HG02970 (cell line): ENCODE data around the gene SVBP.
A peak's percentile ranks its signal among the peaks of the same experiment; 100 is the strongest.

Experiments
- ATAC-seq: cut with Tn5 transposase; IDR thresholded peaks from one replicate; pipeline ENCODE4 v1.9.1; 2021; ENCODE audit warnings: mild to moderate bottlenecking, moderate library complexity, moderate number of reproducible peaks; ENCODE audit not compliant: unreplicated experiment, low FRiP score

SVBP gene

GRCh38 chr1:42806593-42806992 lies 10.6 kb downstream of the SVBP start:
- no peak for ATAC-seq

DNA sequence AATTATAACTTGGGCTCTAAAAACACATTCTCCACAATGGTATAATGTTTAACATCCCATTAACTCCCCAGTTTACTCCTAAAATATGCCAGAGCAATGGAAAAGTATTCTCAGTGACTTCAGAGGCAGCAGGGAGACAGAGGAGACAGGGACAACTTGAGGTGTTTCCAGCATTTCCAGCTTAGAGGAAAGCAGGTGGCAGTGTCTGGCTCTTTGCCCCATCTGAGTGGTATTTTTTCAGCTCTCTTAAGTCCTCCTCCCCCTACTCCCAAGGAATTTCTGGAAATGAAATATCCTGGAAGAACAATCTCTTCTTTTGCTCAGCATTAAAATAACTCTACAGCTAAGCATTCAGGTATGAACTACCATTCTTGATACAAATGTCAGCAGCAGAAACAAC lies 11.0 kb downstream of the SVBP start:
- ATAC-seq = no peak

DNA sequence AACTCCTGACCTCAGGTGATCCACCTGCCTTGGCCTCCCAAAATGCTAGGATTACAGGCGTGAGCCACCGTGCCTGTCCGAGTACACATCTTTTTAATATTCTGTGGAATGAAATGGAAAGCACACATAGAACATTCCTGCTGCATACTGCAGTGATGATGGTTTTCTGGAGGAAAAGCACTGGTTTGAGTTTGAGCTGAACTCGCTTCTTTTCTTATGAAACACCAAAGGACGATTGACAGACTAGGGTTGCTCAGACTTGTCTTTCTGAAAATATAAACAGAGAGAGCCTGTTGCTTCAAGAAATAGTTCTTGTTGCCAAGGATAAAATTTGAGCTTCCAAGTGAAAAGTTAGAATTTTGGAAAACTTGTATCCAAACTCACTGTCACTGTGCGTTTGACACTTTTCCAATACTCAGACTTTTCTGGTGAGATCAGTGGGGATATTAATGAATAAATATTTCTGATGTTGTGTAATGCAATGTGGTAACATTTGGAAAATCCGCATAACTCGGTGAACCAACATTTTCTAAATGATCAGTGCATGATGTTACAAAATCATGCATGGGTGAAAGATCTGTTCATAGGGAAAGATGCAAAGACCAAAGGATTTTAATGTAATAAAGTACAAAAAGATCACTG lies 15.2 kb downstream of the SVBP start:
- no peak for ATAC-seq

- ATAC-seq = no peak
Observed at GRCh38 chr1:42797979-42798378, 19.2 kb downstream of the SVBP start.

DNA sequence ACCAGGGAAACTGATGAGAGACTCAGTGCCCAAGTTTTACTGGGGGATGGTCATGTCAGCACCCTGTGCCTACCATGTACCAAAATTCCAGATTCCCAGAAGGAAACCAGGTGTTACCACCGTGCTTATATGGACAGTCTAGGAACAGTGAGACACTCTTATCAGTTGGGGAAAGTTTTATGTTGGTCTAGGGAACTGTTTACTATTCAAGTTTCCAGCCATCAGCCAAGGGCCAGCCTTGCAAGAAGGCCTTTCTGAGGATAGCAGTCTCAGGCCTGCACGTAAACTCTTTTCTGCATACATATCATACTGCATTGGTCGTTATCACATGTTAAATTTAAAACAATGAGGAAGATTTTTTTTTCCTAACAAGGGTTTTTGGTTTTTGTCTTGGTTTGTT lies 19.8 kb downstream of the SVBP start:
- ATAC-seq = no peak

- no peak for ATAC-seq
Observed at GRCh38 chr1:42793824-42794223, 23.4 kb downstream of the SVBP start.

DNA sequence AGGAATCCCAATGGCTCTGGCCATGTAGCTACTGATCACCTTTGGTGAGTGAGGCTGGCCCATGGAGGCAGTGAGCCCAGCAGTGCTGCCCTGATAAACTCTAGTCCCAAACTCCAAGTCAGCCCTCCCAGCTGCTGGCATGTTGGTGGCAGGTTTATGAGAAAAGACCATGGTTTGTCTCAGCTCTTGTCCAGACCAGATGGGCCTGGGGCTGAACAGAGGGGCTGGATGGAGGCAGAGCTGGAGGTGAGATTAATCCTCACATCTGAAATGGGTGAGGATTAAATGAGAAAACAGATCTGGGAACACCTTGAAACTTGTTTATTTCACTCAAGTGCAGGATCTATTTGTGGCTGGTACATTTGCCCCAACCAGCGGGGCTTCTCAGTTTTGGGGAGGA lies 29.2 kb downstream of the SVBP start:
- ATAC-seq = no peak

GRCh38 chr1:42786097-42786496 lies 31.1 kb downstream of the SVBP start:
- no peak for ATAC-seq

GRCh38 chr1:42784946-42785693 lies 32.1 kb downstream of the SVBP start, which contains the start of gene TMEM269:
Gene TMEM269 (plus strand): TSS chr1:42784991. CDS start chr1:42789894, 4,903 bp downstream.
- ATAC-seq = no peak

- no peak for ATAC-seq
Observed at GRCh38 chr1:42784547-42784945, 32.7 kb downstream of the SVBP start.

DNA sequence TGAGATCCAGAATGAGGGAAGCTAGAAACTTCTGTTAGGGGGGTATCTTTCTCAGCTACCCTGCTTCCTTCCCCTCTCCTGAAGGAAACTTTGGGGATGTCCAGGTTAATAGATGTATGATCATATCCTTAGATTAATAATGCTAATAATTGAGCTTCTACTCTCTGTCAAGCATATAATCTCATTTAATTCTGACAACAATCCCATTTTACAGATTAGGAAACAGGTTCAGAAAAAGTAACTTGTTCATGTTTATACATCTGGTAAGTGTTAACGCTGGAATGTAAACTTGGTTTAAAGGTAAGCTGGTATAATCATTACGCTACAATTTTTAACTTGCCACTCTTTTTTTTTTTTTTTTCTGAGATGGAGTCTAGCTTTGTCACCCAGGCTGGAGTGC lies 34.1 kb downstream of the SVBP start:
- no peak for ATAC-seq

DNA sequence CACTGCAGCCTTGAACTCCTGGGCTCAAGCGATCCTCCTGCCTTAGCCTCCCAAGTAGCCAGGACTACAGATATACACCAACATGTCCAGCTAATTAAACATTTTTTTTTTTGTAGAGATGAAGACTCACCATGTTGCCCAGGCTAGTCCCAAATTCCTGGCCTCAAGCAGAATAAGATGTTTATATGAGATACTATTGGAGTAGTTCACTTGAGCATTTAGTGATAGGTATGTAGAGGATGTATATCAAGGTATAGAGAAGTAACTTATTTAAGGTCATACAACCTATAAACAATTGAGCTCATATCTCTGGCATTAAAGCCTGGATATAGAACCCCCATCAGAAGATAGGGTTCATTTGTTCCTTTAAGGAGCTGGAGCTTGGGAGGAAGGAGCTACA lies 37.0 kb downstream of the SVBP start:
- no peak for ATAC-seq

DNA sequence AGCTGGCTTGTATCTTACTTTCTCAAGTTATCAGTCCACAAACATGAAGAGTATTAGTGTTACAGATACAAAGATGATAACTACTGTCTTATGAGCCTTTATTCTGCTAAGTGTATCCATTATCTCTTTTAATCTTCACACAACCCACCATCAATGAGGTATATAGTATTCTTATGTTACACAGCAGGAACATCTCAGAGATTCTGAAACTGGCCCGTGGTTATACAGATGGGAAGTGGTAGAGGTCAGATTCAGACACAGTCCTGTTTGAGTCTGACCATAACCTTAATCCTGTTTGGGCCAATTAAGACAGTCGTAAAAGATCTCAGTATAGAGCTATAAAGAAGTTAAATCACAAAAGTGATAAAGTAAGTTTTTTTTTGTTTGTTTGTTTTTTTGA lies 37.5 kb downstream of the SVBP start:
- ATAC-seq = no peak

- no peak for ATAC-seq
Observed at GRCh38 chr1:42777852-42778251, 39.3 kb downstream of the SVBP start.

- no peak for ATAC-seq
Observed at GRCh38 chr1:42776502-42776901, 40.7 kb downstream of the SVBP start.

GRCh38 chr1:42774928-42775526 lies 42.2 kb downstream of the SVBP start:
- no peak for ATAC-seq

- ATAC-seq = no peak
Observed at GRCh38 chr1:42773420-42773819, 43.8 kb downstream of the SVBP start.

GRCh38 chr1:42769811-42770210 lies 47.4 kb downstream of the SVBP start:
- ATAC-seq = no peak

GRCh38 chr1:42768172-42768571 lies 49.0 kb downstream of the SVBP start:
- ATAC-seq = no peak

DNA sequence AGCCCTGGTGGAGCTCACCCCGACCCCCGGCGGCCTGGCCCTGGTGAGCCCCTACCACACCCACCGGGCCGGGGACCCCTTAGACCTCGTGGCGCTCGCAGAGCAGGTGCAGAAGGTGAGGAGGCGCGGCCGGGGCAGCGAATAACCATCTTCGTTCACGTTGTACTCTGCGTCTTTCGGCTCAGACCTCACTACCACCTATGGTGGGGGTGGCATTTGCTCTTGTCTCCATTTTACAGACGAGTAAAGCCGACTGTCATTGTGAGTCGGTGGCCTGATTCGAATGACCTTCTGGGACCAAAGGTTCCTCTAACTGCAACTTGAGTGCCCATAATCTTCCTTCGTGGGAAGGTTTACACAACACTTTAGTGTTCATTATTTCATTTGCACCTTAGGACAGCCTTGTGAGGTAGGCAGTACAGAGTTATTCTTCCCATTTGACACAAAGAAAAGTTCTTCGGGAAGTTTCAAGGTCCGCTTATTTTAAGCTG lies 49.6 kb downstream of the SVBP start:
- ATAC-seq = peak; percentile 8

DNA sequence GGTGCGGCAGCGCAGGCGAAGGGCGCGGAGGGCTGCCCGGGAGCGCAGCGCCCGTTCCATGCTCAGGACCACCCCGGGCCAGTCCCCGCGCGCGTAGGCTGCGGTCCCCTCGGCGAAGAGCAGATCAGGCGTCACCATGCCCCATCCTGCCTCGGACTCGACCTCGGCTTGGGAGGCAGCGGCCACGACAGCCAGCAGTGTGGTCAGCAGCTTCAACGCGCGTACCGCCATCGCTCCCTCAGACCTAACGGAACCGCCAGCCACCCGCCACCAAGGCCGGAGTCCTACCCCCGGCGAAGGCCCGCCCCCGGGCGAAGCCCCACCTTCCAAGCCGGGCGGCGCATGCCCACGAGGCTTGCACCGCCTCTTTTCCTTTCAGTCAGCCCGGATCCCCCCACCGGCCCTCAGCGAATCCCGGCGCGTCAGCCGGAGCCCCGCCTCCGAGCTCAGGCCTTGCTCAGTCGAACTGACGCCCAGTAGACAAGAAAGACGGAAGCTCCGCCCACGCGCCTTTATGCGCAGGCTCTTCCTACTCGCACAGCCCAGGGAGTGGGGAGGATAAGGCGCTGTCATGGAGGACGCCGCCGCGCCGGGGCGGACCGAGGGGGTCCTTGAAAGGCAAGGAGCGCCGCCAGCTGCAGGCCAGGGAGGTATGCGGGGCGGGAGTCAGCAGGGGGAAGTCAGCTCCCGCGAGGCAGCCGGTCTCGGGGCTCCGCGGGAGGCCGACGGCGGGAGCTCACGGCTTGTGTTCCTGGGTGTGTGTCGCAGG lies 50.3 kb downstream of the SVBP start, which contains the start of the genes C1orf50 and P3H1:
Gene C1orf50 (plus strand): TSS at position 509 of the 769 bp plus-strand sequence. CDS start 63 bp downstream, at position 572.
Gene P3H1 (minus strand): TSS at position 288 of the 769 bp plus-strand sequence. CDS start 57 bp downstream, at position 231.
- peak; percentile 89 for ATAC-seq
